Activated CD8-positive, alpha-beta T cell treated with anti-CD3 and anti-CD28 coated beads for 36 hours (primary cell): ENCODE data around the gene FRMPD2. TPM values are rescaled to one million over a fixed set of nuclear protein-coding genes. Genes with fewer than 3 reads are reported as not detected.

ENCODE experiments used
- ATAC-seq: fragments of 200-7000 bp; cut with Tn5 transposase; one replicate; pipeline ENCODE4 v1.10.0; 2021; ENCODE audit warnings: mild to moderate bottlenecking, moderate library complexity
- CTCF ChIA-PET: fragments of 350-600 bp; sonication (Branson Sonifier 250); formaldehyde crosslinking; loops from one replicate; lab custom pipeline; 2021; ENCODE audit warnings: antibody characterized with exemption; lab: Charles Lee
- POLR2A ChIA-PET: fragments of 350-600 bp; sonication (Branson Sonifier 250); formaldehyde crosslinking; loops from one replicate; lab custom pipeline; 2021; ENCODE audit warnings: antibody characterized with exemption; lab: Charles Lee
- DNase-seq: peaks from one replicate; pipeline ENCODE4 v3.0.0-alpha.2; 2020
- H3K27ac Mint-ChIP-seq: one replicate; pipeline ENCODE4 v1.8.0; 2021; ENCODE audit warnings: mild to moderate bottlenecking, mixed read lengths
- H3K27me3 Mint-ChIP-seq: one replicate; pipeline ENCODE4 v1.8.0; 2021; ENCODE audit warnings: mixed read lengths
- H3K36me3 Mint-ChIP-seq: one replicate; pipeline ENCODE4 v1.8.0; 2021; ENCODE audit warnings: low read depth, mixed read lengths
- H3K4me1 Mint-ChIP-seq: one replicate; pipeline ENCODE4 v1.8.0; 2021; ENCODE audit warnings: low read depth, mixed read lengths
- H3K4me3 Mint-ChIP-seq: one replicate; pipeline ENCODE4 v1.8.0; 2021; ENCODE audit warnings: mild to moderate bottlenecking, moderate library complexity, mixed read lengths
- H3K9me3 Mint-ChIP-seq: one replicate; pipeline ENCODE4 v1.8.0; 2021; ENCODE audit warnings: mixed read lengths
- CTCF ChIP-seq: fragments of 200-600 bp; IDR thresholded peaks from one replicate; pipeline ENCODE4 v1.8.0; 2022; ENCODE audit warnings: antibody characterized with exemption, mild to moderate bottlenecking
- intact Hi-C: fragments of 100-400 bp; cut with micrococcal nuclease; formaldehyde crosslinking; loops from one replicate; pipeline ENCODE4 v1.10.0; 2022
- total RNA-seq, 2 experiments: library from RNA; stranded (reverse); gene quantifications; one replicate each; pipeline ENCODE4 v1.2.3, GENCODE V29; 2021

FRMPD2 gene
- total RNA-seq, 2 experiments from 2014 or later = not detected

- Mint-ChIP-seq H3K4me3 (no peak overlapping the region), H3K27me3 (peaks cover 4% of the 10 kb centered on the region), H3K27ac (no peak overlapping the region), H3K9me3 (no peaks in the 10 kb centered on the region), H3K36me3 (no peaks in the 10 kb centered on the region), H3K4me1 (peaks cover 3% of the 10 kb centered on the region)
- no peak for DNase-seq
- TF ChIP-seq CTCF = no peak
- ChIA-PET POLR2A (no interaction called here), CTCF (no interaction called here)
- intact Hi-C loops = no loop called here
- no peak for ATAC-seq
Observed at GRCh38 chr10:48296576-48297098, 22.1 kb upstream of the FRMPD2 start.

DNA sequence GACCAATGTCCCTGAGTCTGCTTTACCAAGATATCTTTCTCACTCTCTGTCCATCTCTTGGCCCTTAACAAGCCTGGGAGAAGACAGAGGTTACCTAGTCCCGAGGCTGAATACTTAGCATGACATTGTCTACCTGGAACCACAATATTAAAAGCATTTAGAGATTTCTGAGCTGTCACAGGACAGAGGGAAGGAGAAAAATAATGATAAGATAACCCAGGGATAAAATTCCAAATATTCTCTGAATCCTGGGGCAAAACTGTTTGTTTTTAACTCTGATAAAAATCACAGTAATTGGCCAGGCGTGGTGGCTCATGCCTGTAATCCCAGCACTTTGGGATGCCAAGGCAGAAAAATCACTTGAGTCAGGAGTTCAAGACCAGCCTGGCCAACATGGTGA is 19.9 kb upstream of the FRMPD2 start:
- intact Hi-C loops = no loop called here
- H3K9me3 Mint-ChIP-seq = no peaks in the 10 kb centered on the region
- H3K27me3 Mint-ChIP-seq = peaks cover 4% of the 10 kb centered on the region
- H3K27ac Mint-ChIP-seq = no peak overlapping the region
- H3K4me3 Mint-ChIP-seq = no peak overlapping the region
- CTCF ChIA-PET = no interaction called here
- no peaks in the 10 kb centered on the region for H3K36me3 Mint-ChIP-seq
- no peak for TF ChIP-seq CTCF
- POLR2A ChIA-PET = no interaction called here
- no peak for DNase-seq
- no peak for ATAC-seq
- H3K4me1 Mint-ChIP-seq = peaks cover 4% of the 10 kb centered on the region

DNA sequence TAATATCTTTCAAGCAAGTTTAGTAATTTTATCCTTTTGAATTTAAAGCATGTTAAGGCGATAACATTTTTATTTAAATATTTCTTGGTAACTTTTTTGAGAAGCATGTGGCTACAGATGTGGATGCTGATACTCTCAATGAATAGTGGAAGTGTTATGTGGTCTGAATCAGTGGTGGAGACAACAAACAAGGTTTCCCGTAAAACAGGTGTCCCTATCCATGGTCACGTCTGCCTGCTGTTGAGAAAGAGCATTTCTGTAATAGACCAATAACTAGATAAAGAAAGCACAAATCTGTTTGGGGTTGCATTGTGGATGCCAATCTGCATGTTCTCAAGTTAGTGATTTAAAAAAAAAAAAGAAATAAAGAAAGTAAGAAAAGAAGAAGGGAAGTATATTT is 18.1 kb upstream of the FRMPD2 start:
- ChIA-PET POLR2A (no interaction called here), CTCF (no interaction called here)
- no peaks in the 10 kb centered on the region for H3K9me3 Mint-ChIP-seq
- no peak overlapping the region for H3K4me3 Mint-ChIP-seq
- ATAC-seq = no peak
- TF ChIP-seq CTCF = no peak
- H3K36me3 Mint-ChIP-seq = no peaks in the 10 kb centered on the region
- intact Hi-C loops = no loop called here
- H3K27me3 Mint-ChIP-seq = peaks cover 4% of the 10 kb centered on the region
- H3K27ac Mint-ChIP-seq = no peak overlapping the region
- DNase-seq = no peak
- H3K4me1 Mint-ChIP-seq = peaks cover 9% of the 10 kb centered on the region

DNA sequence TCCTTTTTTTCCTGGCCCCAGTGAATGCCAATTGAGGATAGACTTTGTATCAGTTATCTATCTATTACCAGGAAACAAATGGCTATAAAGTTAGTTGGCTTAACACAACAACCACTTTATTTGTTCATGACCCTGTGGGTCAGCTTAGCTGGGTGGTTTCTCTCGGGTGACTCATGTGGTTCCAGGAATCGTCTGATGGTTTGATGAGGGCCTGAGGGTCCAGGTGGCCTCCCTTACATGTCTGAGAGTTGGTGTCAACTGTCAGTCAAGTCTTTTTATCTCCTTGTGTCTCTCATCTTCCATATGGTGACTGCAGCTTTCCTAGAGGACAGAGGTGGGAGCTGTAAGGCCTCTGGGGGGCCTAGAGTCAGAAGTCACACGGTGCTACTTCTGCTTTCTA is 16.7 kb upstream of the FRMPD2 start:
- Mint-ChIP-seq H3K36me3 (no peaks in the 10 kb centered on the region), H3K9me3 (no peaks in the 10 kb centered on the region), H3K4me3 (no peak overlapping the region), H3K27ac (no peak overlapping the region), H3K27me3 (peaks cover 4% of the 10 kb centered on the region), H3K4me1 (peaks cover 9% of the 10 kb centered on the region)
- no peak for TF ChIP-seq CTCF
- intact Hi-C loops = no loop called here
- ChIA-PET POLR2A (no interaction called here), CTCF (interaction anchor here (1.0 kb wide), 1 partner anchor 17 kb away, joined by 3 read pairs; no protein-coding TSS in a partner anchor)
- DNase-seq (no peak), ATAC-seq (no peak)

GRCh38 chr10:48290286-48290685 is 15.8 kb upstream of the FRMPD2 start:
- POLR2A ChIA-PET = no interaction called here
- Mint-ChIP-seq H3K36me3 (no peaks in the 10 kb centered on the region), H3K4me3 (no peak overlapping the region), H3K27ac (no peak overlapping the region), H3K27me3 (peaks cover 5% of the 10 kb centered on the region), H3K9me3 (no peaks in the 10 kb centered on the region), H3K4me1 (peaks cover 9% of the 10 kb centered on the region)
- no peak for TF ChIP-seq CTCF
- DNase-seq (no peak), ATAC-seq (no peak)
- CTCF ChIA-PET = interaction anchor here (0.7 to 1.1 kb wide), 5 partner anchors 15 to 76 kb away, joined by 3 to 4 read pairs (median 3); no protein-coding TSS in a partner anchor
- intact Hi-C loops = no loop called here
